ENCODE data around the gene NRXN2. TPM values are rescaled to one million over a fixed set of nuclear protein-coding genes. Genes with fewer than 3 reads are reported as not detected.

The NRXN2 gene
- total and polyA plus RNA-seq, 2 experiments from 2014 or later: 1.1 to 5.6 TPM

DNA sequence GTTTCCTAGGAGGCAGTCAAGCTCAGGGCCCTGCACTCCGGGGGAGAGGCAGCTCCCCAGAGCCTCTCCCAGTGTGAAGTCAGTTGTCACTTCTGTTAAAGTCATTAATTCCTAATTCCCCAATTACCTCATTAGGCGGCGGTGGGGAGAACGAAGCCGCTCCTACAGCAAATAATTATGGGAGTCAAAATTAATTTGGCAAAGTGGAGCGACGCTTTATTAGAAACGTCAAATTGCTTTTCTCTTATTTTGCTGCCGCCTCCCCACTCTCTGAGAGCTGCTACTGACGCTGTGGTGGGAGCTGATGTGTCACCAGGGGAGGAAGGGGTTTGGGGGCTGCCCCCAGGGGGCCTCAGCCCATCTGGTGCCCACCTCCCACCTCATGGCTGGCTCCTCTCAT lies 90.3 kb downstream of the NRXN2 start:
- no peaks in the 10 kb centered on the region for H3K9me2 ChIP-seq (ENCODE audit: insufficient read depth)
- no peaks in the 10 kb centered on the region for H3K79me2 ChIP-seq (ENCODE audit: insufficient read depth)
- no peak overlapping the region for H3K9ac ChIP-seq
- no peak overlapping the region for H3K4me2 ChIP-seq (ENCODE audit: unreplicated experiment)
- in situ Hi-C loops (cut with MboI): no loop called here
- no peaks in the 10 kb centered on the region for H3K9me3 ChIP-seq (ENCODE audit: low read depth)
- no peaks in the 10 kb centered on the region for H4K20me1 ChIP-seq (ENCODE audit: insufficient read depth)
- no peaks in the 10 kb centered on the region for H3K4me1 ChIP-seq (ENCODE audit: insufficient read depth)
- DNase-seq: no peak
- no peak overlapping the region for H3K27ac ChIP-seq
- H2AFZ ChIP-seq: no peak overlapping the region
- no peaks in the 10 kb centered on the region for H3K36me3 ChIP-seq (ENCODE audit: low read depth)
- 90 to 91% methylated on average over 10 of the region's 10 CpGs for WGBS, 2 experiments (ENCODE audit: low coverage in 1 of 2, low lambda C conversion rate in 2 of 2, missing lambda C conversion rate in 2 of 2)
- H3K27me3 ChIP-seq (replicated peaks; ENCODE audit: insufficient read depth): peaks cover 7% of the 10 kb centered on the region; the same call in 1 of the 2 replicates
- no peak overlapping the region for H3K4me3 ChIP-seq
- H3F3A ChIP-seq (ENCODE audit: insufficient read depth): no peaks in the 10 kb centered on the region
- TF ChIP-seq EZH2 (IDR thresholded peaks at IDR 0.05; ENCODE audit: insufficient read depth, poor library complexity, severe bottlenecking) (no peak), EZH2phosphoT487 (IDR thresholded peaks at IDR 0.05; ENCODE audit: insufficient read depth, low read depth) (no peak)

DNA sequence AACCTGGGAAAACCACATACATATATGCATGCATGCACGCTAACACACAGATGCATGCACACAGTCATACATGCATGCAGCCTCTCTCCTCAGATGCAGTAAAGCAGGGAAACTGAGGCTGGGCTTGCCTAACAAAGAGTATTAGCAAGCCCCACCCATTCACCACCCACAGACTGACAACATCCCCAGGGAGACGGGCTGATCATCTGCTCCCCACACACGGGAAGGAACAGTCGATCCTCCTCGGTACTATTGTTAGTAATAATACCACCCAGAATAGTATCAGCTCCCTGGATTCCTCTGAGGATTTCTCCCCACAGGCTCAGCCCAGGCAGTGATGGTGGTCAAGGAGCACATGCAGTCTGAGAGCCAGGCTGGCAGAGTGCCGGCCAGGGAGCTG lies 90.8 kb downstream of the NRXN2 start:
- in situ Hi-C loops (cut with MboI): no loop called here
- no peak overlapping the region for H3K4me3 ChIP-seq
- no peaks in the 10 kb centered on the region for H3K9me2 ChIP-seq (ENCODE audit: insufficient read depth)
- no peaks in the 10 kb centered on the region for H3K79me2 ChIP-seq (ENCODE audit: insufficient read depth)
- no peaks in the 10 kb centered on the region for H3K36me3 ChIP-seq (ENCODE audit: low read depth)
- H3K27me3 ChIP-seq (replicated peaks; ENCODE audit: insufficient read depth): peaks cover 4% of the 10 kb centered on the region; the same call in 1 of the 2 replicates
- H3K9ac ChIP-seq: no peak overlapping the region
- no peak overlapping the region for H2AFZ ChIP-seq
- TF ChIP-seq EZH2phosphoT487 (IDR thresholded peaks at IDR 0.05; ENCODE audit: insufficient read depth, low read depth): no peak
- no peak for TF ChIP-seq EZH2 (IDR thresholded peaks at IDR 0.05; ENCODE audit: insufficient read depth, poor library complexity, severe bottlenecking)
- no peaks in the 10 kb centered on the region for H3K4me1 ChIP-seq (ENCODE audit: insufficient read depth)
- no peak overlapping the region for H3K4me2 ChIP-seq (ENCODE audit: unreplicated experiment)
- H4K20me1 ChIP-seq (ENCODE audit: insufficient read depth): no peaks in the 10 kb centered on the region
- no peaks in the 10 kb centered on the region for H3K9me3 ChIP-seq (ENCODE audit: low read depth)
- H3K27ac ChIP-seq: no peak overlapping the region
- no peak for DNase-seq
- 72 to 77% methylated on average over 6 of the region's 6 CpGs for WGBS, 2 experiments (ENCODE audit: low coverage in 1 of 2, low lambda C conversion rate in 2 of 2, missing lambda C conversion rate in 2 of 2)
- H3F3A ChIP-seq (ENCODE audit: insufficient read depth): no peaks in the 10 kb centered on the region

GRCh38 chr11:64631675-64632074 lies 91.3 kb downstream of the NRXN2 start:
- Histone ChIP-seq H3K9me3 (ENCODE audit: low read depth) (no peaks in the 10 kb centered on the region), H2AFZ (no peak overlapping the region), H3K9ac (no peak overlapping the region), H3F3A (ENCODE audit: insufficient read depth) (no peaks in the 10 kb centered on the region), H3K9me2 (ENCODE audit: insufficient read depth) (no peaks in the 10 kb centered on the region), H3K27ac (no peak overlapping the region), H4K20me1 (ENCODE audit: insufficient read depth) (no peaks in the 10 kb centered on the region), H3K27me3 (replicated peaks; ENCODE audit: insufficient read depth) (peaks cover 4% of the 10 kb centered on the region; the same call in 1 of the 2 replicates), H3K4me1 (ENCODE audit: insufficient read depth) (no peaks in the 10 kb centered on the region), H3K4me2 (ENCODE audit: unreplicated experiment) (no peak overlapping the region), H3K79me2 (ENCODE audit: insufficient read depth) (no peaks in the 10 kb centered on the region), H3K4me3 (no peak overlapping the region), H3K36me3 (ENCODE audit: low read depth) (no peaks in the 10 kb centered on the region)
- TF ChIP-seq EZH2 (IDR thresholded peaks at IDR 0.05; ENCODE audit: insufficient read depth, poor library complexity, severe bottlenecking): no peak
- TF ChIP-seq EZH2phosphoT487 (IDR thresholded peaks at IDR 0.05; ENCODE audit: insufficient read depth, low read depth): no peak
- no peak for DNase-seq
- whole genome bisulfite sequencing, 2 experiments (ENCODE audit: low coverage in 1 of 2, low lambda C conversion rate in 2 of 2, missing lambda C conversion rate in 2 of 2): 84 to 90% methylated on average over 4 of the region's 4 CpGs
- in situ Hi-C loops (cut with MboI): no loop called here

DNA sequence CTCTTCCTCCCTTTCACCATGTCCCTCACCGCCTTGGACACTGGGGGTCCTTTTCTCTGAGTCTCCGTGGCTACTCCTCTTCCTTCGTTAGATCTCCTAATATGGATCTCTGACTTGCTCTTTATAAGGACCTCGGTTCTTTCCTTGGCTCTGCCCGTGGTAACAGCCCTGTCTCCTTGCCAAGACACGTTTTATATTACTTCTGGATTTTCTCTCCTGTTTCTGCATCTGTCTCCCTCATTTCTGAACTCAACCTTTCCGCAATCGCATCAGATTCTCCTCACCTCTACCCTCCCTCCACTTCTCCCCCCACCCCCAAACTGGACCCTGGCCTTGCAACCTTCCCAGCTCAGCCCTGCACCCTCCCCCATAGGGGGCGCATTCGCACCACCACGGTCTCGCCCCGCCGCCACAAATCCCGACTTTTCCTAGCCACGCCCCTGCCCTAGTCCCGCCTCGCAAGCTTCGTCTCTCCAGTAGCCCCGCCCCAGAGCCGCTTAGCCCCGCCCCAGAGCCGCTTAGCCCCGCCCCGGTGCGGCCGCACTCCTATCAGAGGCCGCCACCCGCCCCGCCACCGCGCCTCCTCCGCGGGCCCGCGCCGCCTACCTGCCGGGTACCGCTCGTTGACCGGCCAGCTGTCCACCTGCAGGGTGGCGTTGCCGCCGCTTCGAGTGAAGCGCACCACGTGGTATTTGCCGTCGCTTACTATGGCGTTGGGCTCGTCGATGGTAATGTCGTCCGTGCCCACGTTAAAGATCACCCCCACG lies 93.0 kb downstream of the NRXN2 start:
- Histone ChIP-seq H4K20me1 (ENCODE audit: insufficient read depth) (no peaks in the 10 kb centered on the region), H3K27me3 (replicated peaks; ENCODE audit: insufficient read depth) (peaks cover 4% of the 10 kb centered on the region; the same call in 1 of the 2 replicates), H3K9me3 (ENCODE audit: low read depth) (no peaks in the 10 kb centered on the region), H3K4me1 (ENCODE audit: insufficient read depth) (no peaks in the 10 kb centered on the region), H3K27ac (no peak overlapping the region), H2AFZ (no peak overlapping the region), H3K4me3 (no peak overlapping the region), H3K9me2 (ENCODE audit: insufficient read depth) (no peaks in the 10 kb centered on the region), H3K36me3 (ENCODE audit: low read depth) (no peaks in the 10 kb centered on the region), H3K9ac (no peak overlapping the region), H3K4me2 (ENCODE audit: unreplicated experiment) (no peak overlapping the region), H3F3A (ENCODE audit: insufficient read depth) (no peaks in the 10 kb centered on the region), H3K79me2 (ENCODE audit: insufficient read depth) (no peaks in the 10 kb centered on the region)
- DNase-seq: peak; percentile 35
- WGBS, 2 experiments (ENCODE audit: low coverage in 1 of 2, low lambda C conversion rate in 2 of 2, missing lambda C conversion rate in 2 of 2): 14 to 18% methylated on average over 54 to 56 of the region's 56 CpGs
- in situ Hi-C loops (cut with MboI): no loop called here
- no peak for TF ChIP-seq EZH2phosphoT487 (IDR thresholded peaks at IDR 0.05; ENCODE audit: insufficient read depth, low read depth)
- no peak for TF ChIP-seq EZH2 (IDR thresholded peaks at IDR 0.05; ENCODE audit: insufficient read depth, poor library complexity, severe bottlenecking)

All from GM23248 (cell line).